ENCODE data around the gene FER1L5.

The FER1L5 gene

DNA sequence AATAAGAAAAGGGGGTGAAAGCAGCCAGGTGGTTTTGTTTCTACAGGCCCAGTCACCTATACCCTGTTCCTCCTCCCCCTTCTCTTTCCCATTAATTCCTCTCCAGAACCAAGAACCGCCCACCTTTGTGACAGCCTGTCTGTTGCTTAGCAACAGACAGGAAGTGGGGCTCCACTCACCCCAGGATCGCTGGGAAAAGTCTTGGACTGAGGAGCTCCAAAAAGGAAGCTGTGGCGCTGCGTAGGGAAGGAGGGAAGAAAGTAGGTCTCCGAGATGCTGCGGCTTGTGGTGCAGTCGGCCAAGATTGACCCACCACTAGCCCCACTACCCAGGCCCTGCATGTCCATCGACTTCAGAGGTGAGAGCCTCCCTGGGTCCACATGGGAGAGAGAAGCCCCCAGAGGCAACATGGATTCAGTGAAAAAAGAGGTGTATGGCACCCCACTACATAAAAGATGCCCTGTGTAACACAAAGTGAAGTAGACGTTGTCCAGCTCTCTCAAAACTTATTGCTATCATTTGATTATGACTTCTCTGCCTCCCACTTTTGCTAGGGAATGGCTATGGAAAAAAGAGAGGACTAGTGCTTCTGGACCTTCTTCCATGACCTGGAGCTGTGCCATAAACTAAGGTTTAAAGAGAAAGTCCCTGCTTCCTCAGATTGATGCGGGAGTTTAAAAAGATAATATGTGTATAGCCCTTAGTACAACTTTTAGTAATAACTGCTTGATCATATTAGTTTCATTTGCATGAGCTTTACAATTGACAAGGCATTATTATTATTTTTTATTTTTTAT is at the start of gene FER1L5:
FER1L5 (plus strand) TSS at position 201 of the 797 bp plus-strand sequence; CDS start at position 274, 73 bp downstream.
- peak; percentile 54 for DNase-seq

DNA sequence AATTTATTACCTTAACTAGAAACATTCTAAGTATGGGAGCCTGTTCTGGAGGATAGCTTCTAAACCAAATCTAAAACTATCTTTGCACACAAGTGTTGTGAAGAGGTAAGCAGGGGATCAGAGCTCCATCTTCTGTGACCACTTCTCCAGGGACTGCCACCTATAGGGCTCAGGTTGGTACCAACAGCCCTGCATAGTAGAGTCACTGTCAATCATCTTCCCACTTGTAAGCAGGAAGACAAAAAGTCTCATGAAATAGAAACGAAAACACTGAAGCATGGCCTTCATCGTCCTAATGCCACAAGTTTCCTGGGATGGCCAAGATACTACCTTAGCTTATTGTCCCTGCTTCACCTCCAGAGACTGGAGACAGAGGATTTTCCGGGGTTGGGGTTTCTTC is 48.3 kb upstream of the FER1L5 start:
- DNase-seq, result no peak

DNA sequence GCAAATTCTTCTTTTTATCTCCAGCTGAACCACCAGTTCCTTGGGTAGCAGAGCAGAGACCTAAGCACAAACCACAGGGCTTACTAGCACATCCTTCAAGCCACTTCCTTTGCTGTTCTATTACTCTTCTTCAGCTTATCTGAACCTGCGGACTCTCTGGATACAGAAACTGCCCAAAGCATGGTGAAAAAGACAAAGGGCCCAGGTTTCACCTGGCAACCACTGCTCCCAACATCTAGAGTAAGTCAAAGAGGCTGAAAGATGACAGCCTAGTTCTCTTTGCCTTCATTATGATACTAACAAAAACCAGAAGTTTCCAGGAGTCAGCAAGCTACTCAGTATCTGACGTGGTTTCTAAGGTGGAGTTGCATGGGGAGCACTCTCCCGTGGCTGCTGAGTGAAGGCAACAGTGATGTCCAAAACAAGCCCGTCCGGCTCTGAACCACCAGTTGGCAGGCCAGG is 47.8 kb upstream of the FER1L5 start:
- DNase-seq, result no peak

DNA sequence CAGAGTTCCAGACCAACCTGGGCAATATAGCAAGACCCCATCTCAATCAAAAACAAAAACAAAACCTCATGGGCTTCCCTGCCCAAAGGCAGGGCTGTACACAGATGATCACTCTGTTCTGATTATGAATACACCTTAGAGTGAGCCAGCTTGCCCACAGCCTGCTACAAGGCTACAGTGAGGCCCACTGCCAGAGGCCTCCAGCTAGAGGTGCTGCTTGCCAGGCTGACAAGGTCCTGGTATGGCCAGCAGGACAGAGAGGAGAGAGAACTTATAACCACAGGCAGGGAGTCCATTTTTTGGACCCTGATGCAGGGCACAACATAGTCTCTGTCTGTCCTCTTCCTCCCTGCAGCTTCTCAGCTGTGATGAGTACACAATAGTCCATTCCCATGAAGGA is 46.0 kb upstream of the FER1L5 start:
- no peak for DNase-seq

DNA sequence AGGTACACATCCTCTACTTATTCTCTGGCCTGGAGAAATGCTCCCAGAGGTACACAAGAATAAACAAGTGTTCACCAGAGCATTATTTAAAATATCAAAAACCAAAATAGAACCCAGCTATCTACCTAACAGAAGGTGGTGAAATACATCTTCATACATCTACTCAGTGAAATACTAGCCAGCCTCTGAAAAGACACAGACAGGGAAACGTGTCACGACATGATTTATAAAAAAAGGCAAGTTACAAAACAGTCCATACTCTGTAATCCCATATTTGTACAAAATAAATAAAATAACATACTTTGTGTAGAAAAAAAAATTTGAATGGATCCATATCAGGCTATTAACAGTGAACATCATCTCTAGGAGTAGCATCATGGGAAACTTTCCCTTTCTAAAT is 42.6 kb upstream of the FER1L5 start:
- DNase-seq, result no peak

DNA sequence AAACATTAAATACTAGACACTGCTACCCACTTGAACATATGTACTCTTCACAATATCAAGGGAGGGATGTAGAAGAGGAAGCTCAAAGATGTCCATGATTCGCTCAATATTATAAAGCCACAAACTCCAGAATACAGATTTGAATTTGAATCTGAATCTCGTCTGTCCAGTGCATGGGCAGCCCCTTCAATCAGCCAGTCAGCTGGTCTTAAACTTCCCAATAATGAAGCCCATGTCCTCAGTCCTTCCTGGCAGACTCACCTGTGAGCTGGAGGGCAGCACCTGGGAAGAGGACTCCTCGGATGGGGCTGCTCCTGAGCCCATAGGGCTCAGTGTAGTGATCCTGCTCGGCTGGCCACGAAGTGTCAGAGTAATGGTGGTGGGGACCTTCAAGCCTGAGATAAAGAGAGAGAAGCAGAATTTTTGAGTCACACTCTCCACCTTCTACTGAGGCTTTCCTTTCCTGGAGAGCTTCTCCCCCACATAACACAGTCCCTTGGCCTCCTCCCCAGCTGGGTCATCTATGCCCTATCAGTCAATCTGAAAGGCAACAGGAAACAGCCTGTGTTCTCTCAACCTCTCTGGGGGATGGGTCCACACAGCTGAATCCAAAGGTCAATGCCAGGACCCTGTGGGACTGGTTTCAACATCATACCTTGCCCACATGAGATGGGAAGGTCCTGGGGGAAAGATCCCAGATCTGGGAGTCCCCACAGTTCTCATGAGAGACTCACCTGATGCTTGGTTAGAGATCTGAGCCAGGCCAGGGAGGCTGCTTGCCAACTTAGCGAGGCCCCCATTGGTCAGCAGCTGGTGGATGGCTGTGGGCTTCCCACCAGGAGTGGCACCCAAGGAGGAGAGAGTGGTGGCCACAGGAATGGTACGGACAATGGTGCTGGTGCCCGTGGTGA is 40.9 kb upstream of the FER1L5 start:
- no peak for DNase-seq

DNA sequence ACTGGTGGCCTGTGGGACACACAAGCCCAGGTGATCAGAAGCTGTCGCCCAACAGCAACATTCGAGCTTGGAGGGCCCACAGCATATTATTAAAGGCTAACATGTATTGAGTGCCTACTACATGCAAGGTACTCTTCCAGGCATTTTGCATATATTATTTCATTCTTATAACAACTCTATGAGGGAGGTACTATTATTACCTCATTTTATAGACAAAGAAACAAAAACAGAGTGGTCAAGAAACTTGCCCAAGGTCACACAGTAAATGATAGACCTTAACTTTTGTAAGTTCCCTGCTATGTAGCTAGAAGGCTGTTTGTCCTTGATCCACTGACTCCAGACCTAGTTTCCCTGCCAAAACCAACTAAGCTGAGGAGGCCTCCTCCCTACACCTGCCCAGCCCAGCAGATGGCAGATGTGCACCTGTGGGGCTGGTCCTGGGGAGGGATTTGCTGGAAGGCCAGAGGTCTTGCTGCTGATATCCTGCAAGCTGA is 40.2 kb upstream of the FER1L5 start:
- no peak for DNase-seq

DNA sequence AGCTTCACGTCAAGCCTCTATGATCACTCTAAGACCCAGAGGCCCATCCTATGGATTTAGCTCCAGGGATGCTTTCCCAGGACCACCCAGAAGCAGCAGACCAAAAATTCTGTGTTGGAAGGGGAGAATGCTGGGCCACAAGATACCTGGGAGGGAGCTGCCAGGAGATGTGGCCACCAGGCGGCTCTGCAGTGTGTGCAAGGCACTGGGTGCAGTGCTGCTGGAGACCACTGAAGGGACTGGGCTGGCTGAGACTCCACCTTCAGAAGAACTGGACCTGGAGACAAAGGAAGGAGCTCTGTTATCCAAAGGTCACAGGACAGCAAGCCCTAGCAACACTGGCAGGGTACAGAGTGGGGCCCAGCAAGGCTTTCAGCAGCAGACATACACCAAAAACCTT is 38.5 kb upstream of the FER1L5 start:
- DNase-seq, result no peak

DNA sequence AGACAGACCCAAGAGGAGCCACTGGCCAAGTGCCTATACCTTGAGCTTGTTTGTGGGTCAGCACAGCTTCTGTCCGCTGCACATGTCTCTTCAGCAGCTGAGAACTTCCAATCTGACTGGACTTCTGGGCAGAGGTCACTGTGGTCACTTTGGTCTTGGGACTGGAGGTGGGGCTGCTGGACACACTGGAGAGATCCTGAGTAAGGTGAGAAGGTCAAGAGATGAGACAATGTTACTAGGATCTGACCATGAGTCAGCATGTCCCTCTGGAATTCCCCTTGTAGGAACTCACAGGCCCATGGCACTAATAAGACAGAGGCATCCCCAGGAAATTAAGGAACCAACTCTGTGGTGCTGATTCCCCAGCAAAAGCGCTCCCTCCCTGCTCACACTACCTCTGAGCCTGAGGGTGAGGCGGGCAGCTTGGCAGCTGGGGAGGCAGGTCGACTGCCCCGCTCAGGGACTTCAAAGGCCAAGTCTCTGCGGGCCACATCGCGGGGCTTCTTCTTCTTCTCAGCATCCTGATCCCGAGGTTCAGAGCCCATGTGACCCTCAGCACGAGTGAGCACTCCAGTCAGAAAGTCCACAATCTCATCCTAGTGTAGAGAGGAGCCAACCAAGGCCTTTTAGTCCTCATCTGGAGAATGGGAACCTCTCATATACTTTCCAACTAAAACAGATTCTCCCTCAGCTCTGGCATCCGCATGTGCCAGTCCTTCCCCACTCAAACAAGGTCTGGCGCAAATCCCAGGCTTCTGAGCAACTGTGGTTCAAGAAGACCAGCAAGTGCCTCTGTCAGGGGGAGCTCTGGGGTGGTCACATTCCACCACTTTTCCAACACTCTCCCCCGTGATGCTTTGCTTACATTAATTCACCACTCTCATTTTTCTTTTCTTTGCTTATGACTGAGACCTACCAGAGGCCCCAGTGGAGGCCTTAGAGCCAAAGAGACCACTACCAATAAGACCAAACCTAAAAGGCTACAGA is 33.8 kb upstream of the FER1L5 start:
- no peak for DNase-seq

DNA sequence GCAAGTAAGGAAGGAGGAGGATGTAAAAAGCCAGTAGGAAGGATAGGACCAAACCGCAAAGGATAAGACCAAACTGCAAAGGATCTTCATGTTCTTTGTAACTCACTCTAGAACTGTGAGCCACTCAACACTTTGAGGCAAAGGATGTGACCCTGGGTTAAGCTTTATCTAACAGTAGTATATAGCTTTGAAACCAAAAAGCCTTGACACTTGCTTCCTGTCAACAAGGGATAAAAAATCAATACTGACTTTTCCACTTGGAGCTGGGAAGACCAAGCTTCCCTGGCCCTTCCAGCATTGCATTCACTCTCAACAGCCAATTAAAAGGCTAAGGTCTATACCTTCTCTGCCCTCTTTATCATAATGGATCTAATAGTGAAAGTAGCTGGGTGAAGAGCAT is 26.4 kb upstream of the FER1L5 start:
- no peak for DNase-seq

DNA sequence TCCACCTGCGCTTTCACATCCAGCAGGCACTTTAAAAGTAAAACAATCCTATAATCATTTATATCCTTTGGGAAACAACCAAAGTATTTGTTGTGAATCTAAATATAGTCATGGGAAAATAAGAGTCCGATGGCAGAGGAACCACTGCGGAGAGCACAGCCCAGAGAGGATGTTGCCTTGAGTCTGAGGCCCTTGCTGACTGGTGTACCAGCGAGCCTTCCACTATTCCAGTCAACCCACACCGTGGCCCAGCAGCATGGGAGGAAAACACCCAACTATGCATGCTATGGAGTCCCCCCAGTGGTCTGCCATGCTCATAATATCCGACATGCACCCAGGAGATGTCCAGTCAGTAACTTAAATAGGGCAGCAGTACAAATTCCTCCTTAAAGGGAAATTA is 26.0 kb upstream of the FER1L5 start:
- no peak for DNase-seq

DNA sequence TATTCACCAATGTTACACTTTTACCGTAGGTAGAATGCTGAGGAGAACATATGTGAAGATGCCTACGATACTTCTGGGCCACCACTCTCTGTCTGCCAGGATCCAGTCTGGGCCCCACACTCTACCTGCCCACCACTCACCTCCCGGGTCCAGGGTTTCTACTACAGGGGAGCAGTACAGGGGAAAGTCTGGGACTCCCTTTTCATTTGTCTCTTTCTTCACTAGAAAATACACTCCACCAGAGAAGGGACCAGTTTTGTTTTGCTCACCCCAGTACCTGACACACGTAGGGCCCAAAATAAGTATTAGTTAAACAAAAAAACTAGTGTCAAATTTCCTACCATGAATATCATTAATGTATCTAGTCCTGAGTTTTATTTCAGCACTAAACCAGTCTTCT is 25.6 kb upstream of the FER1L5 start:
- no peak for DNase-seq

DNA sequence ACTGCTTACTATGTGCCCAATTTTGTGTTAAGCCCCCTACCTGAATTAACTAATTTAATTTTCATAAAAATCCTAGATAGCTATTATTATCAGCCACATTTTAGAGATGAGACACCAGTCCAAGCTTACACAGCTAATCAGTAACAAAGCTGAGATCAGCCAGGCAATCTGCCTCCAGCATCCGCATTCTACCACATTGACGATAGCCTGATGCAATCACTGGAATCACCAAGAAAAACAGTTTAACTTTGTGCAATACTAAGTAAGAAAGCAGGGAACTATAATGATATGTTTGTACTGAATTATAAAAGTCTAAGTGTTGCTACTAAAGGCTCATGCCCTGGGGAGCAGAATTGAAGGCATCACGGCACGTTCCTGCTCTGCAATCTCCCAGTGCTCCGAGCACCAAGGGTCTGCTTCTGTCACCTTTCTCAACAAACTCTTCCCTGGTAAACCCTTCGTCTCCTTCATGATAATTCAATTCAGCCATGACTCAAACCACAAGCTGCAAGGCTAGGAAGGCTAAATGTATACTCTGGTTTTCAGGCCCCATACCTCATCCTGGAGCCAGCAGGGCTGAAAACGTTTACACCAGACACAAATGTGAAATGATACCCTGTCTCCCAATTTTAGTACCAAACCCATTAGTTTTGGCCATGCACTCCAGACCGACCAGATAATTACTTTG is 23.8 kb upstream of the FER1L5 start:
- DNase-seq, result no peak

DNA sequence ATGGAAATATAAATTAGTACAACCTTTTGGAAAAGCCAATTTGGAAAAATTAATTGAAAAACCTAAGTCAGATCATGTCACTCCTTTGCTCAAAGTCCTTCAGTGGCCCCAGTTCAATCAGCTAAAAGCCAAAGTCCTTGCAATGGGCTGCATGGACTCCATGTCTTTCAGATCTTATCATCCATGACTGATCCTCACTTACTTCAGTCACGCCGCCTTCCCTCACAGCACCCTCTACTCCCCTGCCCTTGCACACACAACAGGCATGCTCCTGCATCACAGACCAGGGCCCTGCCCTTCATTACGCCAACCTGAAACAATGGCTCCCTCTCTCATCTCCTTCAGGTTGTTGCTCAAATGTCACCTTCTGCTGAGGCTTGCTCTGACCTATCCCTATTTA is 20.0 kb upstream of the FER1L5 start:
- no peak for DNase-seq

DNA sequence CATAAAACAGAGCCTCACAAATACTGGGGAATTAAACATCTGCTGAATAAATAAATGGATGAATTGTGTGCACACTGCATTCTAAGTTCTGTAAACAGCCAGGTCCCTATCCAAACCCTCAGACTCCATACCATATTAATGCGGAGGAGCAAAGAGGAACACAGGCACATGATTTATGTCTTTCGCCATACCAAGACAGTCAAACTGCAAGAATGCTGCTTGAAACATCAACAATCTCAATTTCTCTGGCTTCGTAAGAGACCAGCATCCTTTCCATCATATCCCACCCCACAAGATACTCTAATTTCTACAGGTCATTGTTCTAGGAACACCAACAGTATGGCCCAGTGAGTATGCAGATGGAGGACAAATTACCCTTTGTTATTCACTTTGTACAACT is 19.4 kb upstream of the FER1L5 start:
- no peak for DNase-seq

DNA sequence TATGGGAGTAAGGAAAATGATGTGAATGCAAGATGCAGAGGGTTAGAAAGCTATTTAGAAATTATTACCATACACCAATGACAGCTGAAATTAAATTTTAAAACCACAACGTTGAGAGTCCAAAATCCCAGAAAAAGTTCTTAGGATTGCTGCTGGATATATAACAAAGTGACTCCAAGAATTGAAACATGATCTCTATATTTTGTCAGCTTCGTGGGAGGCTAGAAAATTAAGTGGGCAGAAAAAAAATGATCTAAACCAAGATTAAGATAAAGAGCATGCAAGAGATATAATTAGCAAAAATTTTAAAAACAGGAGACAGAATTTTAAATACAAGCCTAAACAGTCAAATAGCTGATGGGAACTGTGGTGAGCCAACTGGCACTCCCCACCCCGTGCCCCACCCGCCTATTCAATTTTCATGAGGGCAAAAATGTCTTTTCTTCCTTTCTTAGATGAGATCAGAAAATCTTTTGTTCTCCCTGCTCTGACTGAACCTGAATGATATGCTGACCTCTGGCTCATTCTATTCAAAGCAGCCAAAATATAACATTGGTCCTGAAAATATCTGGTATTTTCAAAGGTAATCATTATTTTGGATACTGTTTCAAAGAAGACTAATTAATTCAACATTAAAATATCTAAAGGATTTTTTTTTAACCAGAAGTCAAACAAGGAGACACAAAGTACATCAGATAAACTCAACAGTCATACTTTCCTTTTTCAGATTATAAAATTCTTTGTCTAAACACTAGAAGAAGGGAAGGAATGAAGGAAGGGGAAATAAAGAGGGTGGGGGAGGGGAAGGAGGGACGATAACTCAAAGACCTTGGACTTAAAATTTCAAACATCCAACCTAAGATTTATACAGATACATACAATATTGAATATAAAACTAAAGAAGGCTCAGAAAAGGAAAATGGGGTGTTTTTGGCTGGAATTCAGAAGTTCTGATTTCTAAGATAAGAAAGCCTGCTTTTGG is 16.7 kb upstream of the FER1L5 start:
- no peak for DNase-seq

DNA sequence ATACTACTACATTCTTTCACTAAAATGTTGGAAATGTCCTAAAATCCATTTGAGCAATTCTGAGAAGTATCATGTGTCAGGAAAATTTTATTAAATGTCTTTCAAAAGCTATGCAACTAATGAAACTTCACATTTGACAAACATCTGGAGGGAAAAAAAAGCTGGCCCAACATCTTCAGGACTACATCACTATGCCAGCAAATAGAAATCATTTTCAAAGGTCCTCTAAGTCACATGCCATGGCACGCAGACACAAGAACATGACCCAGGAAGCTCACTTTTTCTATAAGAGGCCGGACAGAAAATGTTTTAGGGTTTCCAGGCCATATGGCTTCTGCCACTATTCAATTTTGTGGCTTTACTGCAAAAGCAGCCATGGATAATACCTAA is 16.0 kb upstream of the FER1L5 start:
- no peak for DNase-seq

DNA sequence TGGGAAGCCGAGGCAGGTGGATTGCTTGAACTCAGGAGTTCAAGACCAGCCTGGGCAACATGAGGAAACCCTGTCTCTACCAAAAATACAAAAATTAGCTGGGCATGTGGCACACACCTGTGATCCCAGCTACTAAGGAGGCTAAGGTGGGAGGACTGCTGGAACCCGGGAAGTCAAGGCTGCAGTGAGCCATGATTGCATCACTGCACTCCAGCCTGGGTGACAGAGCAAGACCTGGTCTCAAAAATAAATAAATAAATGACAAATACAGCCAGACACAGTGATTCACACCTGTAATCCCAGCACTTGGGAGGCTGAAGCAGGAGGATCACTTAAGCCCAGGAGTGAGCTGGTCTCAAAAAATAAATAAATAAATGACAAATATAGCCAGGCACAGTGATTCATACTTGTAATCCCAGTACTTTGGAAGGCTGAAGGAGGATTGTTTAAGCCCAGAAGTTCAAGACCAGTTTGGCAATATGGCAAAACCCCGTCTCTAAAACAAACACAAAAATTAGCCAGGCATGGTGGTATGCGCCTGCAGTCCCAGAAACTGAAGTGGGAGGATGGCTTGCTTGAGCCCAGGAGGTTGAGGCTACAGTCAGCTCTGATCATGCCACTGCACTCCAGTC is 10.6 kb upstream of the FER1L5 start:
- no peak for DNase-seq

DNA sequence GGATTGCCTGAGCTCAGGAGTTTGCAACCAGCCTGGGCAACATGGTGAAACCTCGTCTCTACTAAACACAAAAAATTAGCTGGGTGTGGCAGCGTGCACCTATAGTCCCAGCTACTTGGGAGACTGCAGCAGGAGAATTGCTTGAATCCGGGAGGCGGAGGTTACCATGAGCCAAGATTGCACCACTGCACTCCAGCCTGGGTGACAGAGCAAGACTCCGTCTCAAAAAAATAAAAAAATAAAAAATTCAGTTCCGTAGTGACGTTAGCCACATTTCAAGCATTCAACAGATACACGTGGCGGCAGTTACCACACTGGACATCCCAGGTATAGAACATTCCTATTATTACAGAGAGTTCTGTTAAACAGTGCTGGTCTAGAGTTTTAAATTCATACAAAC is 8.9 kb upstream of the FER1L5 start:
- no peak for DNase-seq

DNA sequence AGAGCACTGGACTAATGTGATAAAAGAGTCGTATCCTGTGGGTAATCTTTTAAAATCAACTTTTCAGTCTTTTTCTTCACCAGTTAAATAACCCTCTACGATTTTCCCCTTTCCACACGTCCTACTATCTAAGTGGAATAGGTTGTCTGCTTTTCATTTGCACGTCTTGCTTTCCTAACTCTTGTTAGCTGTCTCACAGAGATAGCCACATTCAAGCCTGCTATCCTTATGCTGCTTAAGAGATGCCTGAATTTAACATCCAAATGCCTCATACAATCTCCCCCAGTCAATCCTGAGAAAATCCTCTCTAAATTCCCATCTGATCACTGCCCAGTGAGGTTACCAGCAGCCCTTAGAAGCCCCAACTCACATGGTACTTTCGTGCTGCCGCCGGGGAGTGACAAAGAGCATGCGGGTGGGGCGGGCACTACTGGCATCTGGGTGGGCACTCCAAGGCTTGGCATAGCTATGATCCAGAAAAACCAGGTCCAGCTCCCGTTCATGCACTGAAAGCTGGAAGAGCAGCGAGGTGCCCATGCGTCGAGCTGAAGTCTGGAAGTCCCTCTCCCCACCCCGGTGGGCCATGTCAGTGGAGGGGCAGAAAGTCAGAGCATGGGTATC is 5.9 kb upstream of the FER1L5 start:
- no peak for DNase-seq
